IPS-18a (cell line): ENCODE measurements around the gene FGF3.

Experiments used
- H3K27ac ChIP-seq: one replicate; pipeline ENCODE4 v1.5.1; 2013; ENCODE audit warnings: low read length
- H3K27me3 ChIP-seq: one replicate; pipeline ENCODE4 v1.6.1; 2013; ENCODE audit warnings: mild to moderate bottlenecking, low read length; ENCODE audit not compliant: control insufficient read depth, insufficient read depth
- H3K36me3 ChIP-seq: one replicate; pipeline ENCODE4 v1.6.1; 2013; ENCODE audit warnings: low read depth, low read length; ENCODE audit not compliant: control insufficient read depth
- H3K4me1 ChIP-seq: one replicate; pipeline ENCODE4 v1.6.1; 2013; ENCODE audit warnings: low read depth, low read length; ENCODE audit not compliant: control insufficient read depth
- H3K4me3 ChIP-seq: one replicate; pipeline ENCODE4 v1.5.1; 2013; ENCODE audit warnings: low read length
- H3K9ac ChIP-seq: one replicate; pipeline ENCODE4 v1.6.1; 2013; ENCODE audit warnings: mild to moderate bottlenecking, low read length, moderate library complexity
- H3K9me3 ChIP-seq: one replicate; pipeline ENCODE4 v1.6.1; 2013; ENCODE audit warnings: low read depth, low read length; ENCODE audit not compliant: control insufficient read depth

Gene FGF3

GRCh38 chr11:69832561-69833413, 13.6 kb upstream of the FGF3 start:
- no peak overlapping the region for H3K27ac ChIP-seq
- H3K36me3 ChIP-seq = no peaks in the 10 kb centered on the region
- peaks cover 8% of the 10 kb centered on the region for H3K27me3 ChIP-seq
- H3K4me3 ChIP-seq = no peak overlapping the region
- H3K9ac ChIP-seq = no peak overlapping the region
- H3K4me1 ChIP-seq = peaks cover 20% of the 10 kb centered on the region
- H3K9me3 ChIP-seq = no peaks in the 10 kb centered on the region

- H3K9ac ChIP-seq = no peak overlapping the region
- no peak overlapping the region for H3K4me3 ChIP-seq
- peaks cover 8% of the 10 kb centered on the region for H3K27me3 ChIP-seq
- no peaks in the 10 kb centered on the region for H3K36me3 ChIP-seq
- H3K4me1 ChIP-seq = peaks cover 20% of the 10 kb centered on the region
- H3K27ac ChIP-seq = no peak overlapping the region
- H3K9me3 ChIP-seq = no peaks in the 10 kb centered on the region
Measured at GRCh38 chr11:69831985-69832384, 12.8 kb upstream of the FGF3 start.

- Histone ChIP-seq H3K4me1 (peaks cover 20% of the 10 kb centered on the region), H3K9ac (no peak overlapping the region), H3K36me3 (no peaks in the 10 kb centered on the region), H3K4me3 (no peak overlapping the region), H3K9me3 (no peaks in the 10 kb centered on the region), H3K27ac (no peak overlapping the region), H3K27me3 (peaks cover 8% of the 10 kb centered on the region)
Measured at GRCh38 chr11:69830086-69830485, 10.9 kb upstream of the FGF3 start.

GRCh38 chr11:69828971-69829344, 9.7 kb upstream of the FGF3 start:
- Histone ChIP-seq H3K4me1 (peaks cover 20% of the 10 kb centered on the region), H3K9ac (no peak overlapping the region), H3K9me3 (no peaks in the 10 kb centered on the region), H3K4me3 (no peak overlapping the region), H3K27me3 (peaks cover 8% of the 10 kb centered on the region), H3K36me3 (no peaks in the 10 kb centered on the region), H3K27ac (no peak overlapping the region)

GRCh38 chr11:69828276-69828970, 9.2 kb upstream of the FGF3 start:
- H3K27me3 ChIP-seq = peaks cover 11% of the 10 kb centered on the region
- peaks cover 20% of the 10 kb centered on the region for H3K4me1 ChIP-seq
- H3K27ac ChIP-seq = no peak overlapping the region
- no peak overlapping the region for H3K4me3 ChIP-seq
- no peaks in the 10 kb centered on the region for H3K36me3 ChIP-seq
- H3K9ac ChIP-seq = no peak overlapping the region
- H3K9me3 ChIP-seq = no peaks in the 10 kb centered on the region

- Histone ChIP-seq H3K9ac (no peak overlapping the region), H3K9me3 (no peaks in the 10 kb centered on the region), H3K36me3 (no peaks in the 10 kb centered on the region), H3K27ac (no peak overlapping the region), H3K4me3 (no peak overlapping the region), H3K27me3 (peaks cover 21% of the 10 kb centered on the region), H3K4me1 (peaks cover 9% of the 10 kb centered on the region)
Measured at GRCh38 chr11:69826773-69827172, 7.6 kb upstream of the FGF3 start.

GRCh38 chr11:69825941-69826340, 6.7 kb upstream of the FGF3 start:
- Histone ChIP-seq H3K27me3 (peaks cover 29% of the 10 kb centered on the region), H3K4me1 (peaks cover 9% of the 10 kb centered on the region), H3K9me3 (no peaks in the 10 kb centered on the region), H3K36me3 (no peaks in the 10 kb centered on the region), H3K9ac (no peak overlapping the region), H3K27ac (no peak overlapping the region), H3K4me3 (no peak overlapping the region)

GRCh38 chr11:69825037-69825834, 6.0 kb upstream of the FGF3 start:
- Histone ChIP-seq H3K27ac (no peak overlapping the region), H3K27me3 (peaks cover 36% of the 10 kb centered on the region), H3K4me3 (no peak overlapping the region)

GRCh38 chr11:69823641-69824265, 4.5 kb upstream of the FGF3 start:
- peaks cover 1% of the 10 kb centered on the region for H3K4me1 ChIP-seq
- H3K36me3 ChIP-seq = no peaks in the 10 kb centered on the region
- no peak overlapping the region for H3K4me3 ChIP-seq
- H3K27me3 ChIP-seq = peaks cover 51% of the 10 kb centered on the region
- no peak overlapping the region for H3K27ac ChIP-seq
- no peaks in the 10 kb centered on the region for H3K9me3 ChIP-seq
- H3K9ac ChIP-seq = no peak overlapping the region

More at GRCh38 chr11:69825037-69825834, 6.0 kb upstream of the FGF3 start:
- Histone ChIP-seq H3K36me3 (no peaks in the 10 kb centered on the region), H3K4me1 (peaks cover 9% of the 10 kb centered on the region), H3K9me3 (no peaks in the 10 kb centered on the region), H3K9ac (no peak overlapping the region)

- H3K27ac ChIP-seq = no peak overlapping the region
- H3K9me3 ChIP-seq = no peaks in the 10 kb centered on the region
- peaks cover 59% of the 10 kb centered on the region for H3K27me3 ChIP-seq
- no peaks in the 10 kb centered on the region for H3K36me3 ChIP-seq
- no peak overlapping the region for H3K4me3 ChIP-seq
- H3K4me1 ChIP-seq = no peaks in the 10 kb centered on the region
- H3K9ac ChIP-seq = no peak overlapping the region
Measured at GRCh38 chr11:69822676-69823494, 3.7 kb upstream of the FGF3 start.
